Mucosa of stomach (tissue), 1 donor: ENCODE data around the gene CEP43.

Source experiments
- H3K27me3 ChIP-seq: one replicate; pipeline ENCODE4 v1.7.0; 2013; ENCODE audit warnings: mild to moderate bottlenecking, low read length; ENCODE audit not compliant: control insufficient read depth, insufficient read depth
- H3K36me3 ChIP-seq: one replicate; pipeline ENCODE4 v1.7.0; 2013; ENCODE audit warnings: low read length; ENCODE audit not compliant: control insufficient read depth, insufficient read depth
- H3K4me1 ChIP-seq: one replicate; pipeline ENCODE4 v1.7.0; 2013; ENCODE audit warnings: mild to moderate bottlenecking, low read length; ENCODE audit not compliant: control insufficient read depth, insufficient read depth
- H3K4me3 ChIP-seq: one replicate; pipeline ENCODE4 v1.7.0; 2013; ENCODE audit warnings: low read length
- H3K9ac ChIP-seq: one replicate; pipeline ENCODE4 v1.7.0; 2013; ENCODE audit warnings: mild to moderate bottlenecking, low read length, moderate library complexity
- H3K9me3 ChIP-seq: one replicate; pipeline ENCODE4 v1.7.0; 2013; ENCODE audit warnings: mild to moderate bottlenecking, low read length, moderate library complexity; ENCODE audit not compliant: control insufficient read depth
- donor health status: Pancreatic carcinoma.

CEP43 gene

GRCh38 chr6:166972101-166972500 is 27.1 kb upstream of the CEP43 start:
- H3K27me3 ChIP-seq = no peaks in the 10 kb centered on the region
- no peaks in the 10 kb centered on the region for H3K4me1 ChIP-seq
- H3K4me3 ChIP-seq = no peak overlapping the region
- H3K9ac ChIP-seq = no peak overlapping the region
- no peaks in the 10 kb centered on the region for H3K9me3 ChIP-seq
- no peaks in the 10 kb centered on the region for H3K36me3 ChIP-seq

DNA sequence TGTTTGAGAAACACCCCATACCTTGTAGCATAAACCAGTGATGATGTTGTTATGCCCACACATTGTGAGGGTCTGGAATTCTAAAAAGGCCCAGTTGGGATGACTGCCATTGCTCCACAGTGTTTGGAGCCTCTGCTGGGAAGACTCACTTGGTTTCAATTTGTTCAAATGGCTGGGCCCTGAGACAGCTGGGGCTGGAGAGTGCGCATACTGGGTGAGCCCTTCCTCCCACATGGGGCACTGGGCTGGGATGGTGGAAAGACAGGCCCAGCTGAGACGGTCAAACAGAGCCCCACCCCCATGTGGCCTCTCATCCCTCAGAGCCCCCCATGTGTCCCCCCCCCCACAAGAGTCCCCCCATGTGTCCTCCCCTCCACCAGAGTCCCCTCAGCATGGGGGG is 22.6 kb upstream of the CEP43 start:
- H3K4me1 ChIP-seq = no peaks in the 10 kb centered on the region
- no peaks in the 10 kb centered on the region for H3K27me3 ChIP-seq
- H3K9me3 ChIP-seq = no peaks in the 10 kb centered on the region
- no peak overlapping the region for H3K9ac ChIP-seq
- no peaks in the 10 kb centered on the region for H3K36me3 ChIP-seq
- no peak overlapping the region for H3K4me3 ChIP-seq

- H3K4me3 ChIP-seq = no peak overlapping the region
- H3K4me1 ChIP-seq = no peaks in the 10 kb centered on the region
- no peaks in the 10 kb centered on the region for H3K9me3 ChIP-seq
- no peaks in the 10 kb centered on the region for H3K36me3 ChIP-seq
- H3K27me3 ChIP-seq = no peaks in the 10 kb centered on the region
- no peak overlapping the region for H3K9ac ChIP-seq
Measured at GRCh38 chr6:166977621-166978525, 21.3 kb upstream of the CEP43 start.

- H3K9ac ChIP-seq = no peak overlapping the region
- H3K4me1 ChIP-seq = no peaks in the 10 kb centered on the region
- H3K9me3 ChIP-seq = no peaks in the 10 kb centered on the region
- no peaks in the 10 kb centered on the region for H3K27me3 ChIP-seq
- H3K4me3 ChIP-seq = no peak overlapping the region
- no peaks in the 10 kb centered on the region for H3K36me3 ChIP-seq
Measured at GRCh38 chr6:166980738-166981137, 18.5 kb upstream of the CEP43 start.

DNA sequence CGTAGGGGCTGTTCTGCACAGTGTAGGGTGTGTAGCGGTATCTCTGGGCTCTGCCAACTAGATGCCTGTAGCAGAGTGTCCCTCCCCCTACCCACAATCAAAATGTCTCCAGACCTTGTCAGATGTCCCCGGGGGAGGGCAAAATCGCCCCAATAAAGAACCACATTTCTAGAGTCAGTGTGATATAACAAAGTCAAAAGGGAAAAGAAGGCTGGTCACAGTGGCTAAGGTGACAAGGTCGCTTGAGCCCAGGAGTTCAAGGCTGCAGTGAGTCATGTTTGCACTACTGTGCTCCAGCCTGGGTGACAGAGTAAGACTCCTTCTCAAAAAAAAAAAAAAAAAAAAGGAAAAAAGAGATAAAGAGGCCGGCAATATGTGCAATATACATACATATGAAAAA is 11.7 kb upstream of the CEP43 start:
- peaks cover 5% of the 10 kb centered on the region for H3K4me1 ChIP-seq
- H3K36me3 ChIP-seq = no peaks in the 10 kb centered on the region
- H3K4me3 ChIP-seq = no peak overlapping the region
- no peaks in the 10 kb centered on the region for H3K27me3 ChIP-seq
- H3K9ac ChIP-seq = no peak overlapping the region
- no peaks in the 10 kb centered on the region for H3K9me3 ChIP-seq

DNA sequence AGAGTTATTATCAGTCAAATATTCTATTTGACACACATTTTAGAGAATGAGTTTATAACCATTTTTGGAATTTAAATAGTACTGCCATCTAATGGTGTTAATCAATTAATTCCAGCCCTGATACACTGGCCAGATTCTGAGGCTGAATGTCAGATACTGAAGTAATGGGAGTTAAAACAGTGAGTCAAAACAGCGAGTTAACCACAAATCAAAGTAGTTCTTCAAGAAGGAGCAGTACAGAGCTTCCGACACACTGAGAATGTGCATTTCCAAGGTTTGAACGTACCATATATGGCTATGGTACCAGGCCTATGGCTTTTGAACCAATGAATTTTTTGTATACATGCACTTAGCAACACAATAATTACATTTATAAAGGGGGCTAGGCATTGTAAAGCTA is 11.3 kb upstream of the CEP43 start:
- Histone ChIP-seq H3K4me3 (no peak overlapping the region), H3K9me3 (no peaks in the 10 kb centered on the region), H3K4me1 (peaks cover 5% of the 10 kb centered on the region), H3K27me3 (no peaks in the 10 kb centered on the region), H3K9ac (no peak overlapping the region), H3K36me3 (no peaks in the 10 kb centered on the region)

- Histone ChIP-seq H3K4me1 (peaks cover 5% of the 10 kb centered on the region), H3K9me3 (no peaks in the 10 kb centered on the region), H3K9ac (no peak overlapping the region), H3K27me3 (no peaks in the 10 kb centered on the region), H3K4me3 (no peak overlapping the region), H3K36me3 (no peaks in the 10 kb centered on the region)
Measured at GRCh38 chr6:166988674-166989201, 10.5 kb upstream of the CEP43 start.

DNA sequence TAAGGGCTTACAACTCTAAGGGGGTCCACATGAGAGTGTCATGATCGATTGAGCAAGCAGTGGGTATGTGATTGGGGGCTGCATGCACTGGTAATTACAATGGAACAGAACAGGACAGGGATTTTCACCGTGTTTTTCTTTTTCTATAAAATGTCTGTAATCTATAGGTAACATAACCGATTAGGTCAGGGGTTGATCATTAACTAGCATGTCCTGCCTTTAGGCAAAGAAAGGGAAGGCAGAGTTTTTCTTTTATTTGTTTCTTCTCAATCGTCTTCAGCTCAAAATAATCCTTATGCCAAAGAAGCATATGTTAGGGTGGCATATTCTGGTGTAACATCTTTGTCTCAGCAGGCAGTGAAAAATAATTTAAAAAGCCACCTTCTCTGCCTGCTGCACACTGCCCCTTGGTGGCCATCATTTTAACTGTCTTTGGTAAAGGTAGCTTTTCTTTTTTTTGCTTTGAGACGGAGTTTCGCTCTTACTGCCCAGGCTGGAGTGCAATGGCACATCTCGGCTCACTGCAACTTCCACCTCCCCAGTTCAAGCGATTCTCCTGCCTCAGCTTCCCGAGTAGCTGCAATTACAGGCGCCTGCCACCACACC is 9.7 kb upstream of the CEP43 start:
- Histone ChIP-seq H3K9ac (peak overlapping the region; percentile 42), H3K4me1 (peaks cover 5% of the 10 kb centered on the region), H3K9me3 (no peaks in the 10 kb centered on the region), H3K36me3 (no peaks in the 10 kb centered on the region), H3K4me3 (no peak overlapping the region), H3K27me3 (no peaks in the 10 kb centered on the region)

DNA sequence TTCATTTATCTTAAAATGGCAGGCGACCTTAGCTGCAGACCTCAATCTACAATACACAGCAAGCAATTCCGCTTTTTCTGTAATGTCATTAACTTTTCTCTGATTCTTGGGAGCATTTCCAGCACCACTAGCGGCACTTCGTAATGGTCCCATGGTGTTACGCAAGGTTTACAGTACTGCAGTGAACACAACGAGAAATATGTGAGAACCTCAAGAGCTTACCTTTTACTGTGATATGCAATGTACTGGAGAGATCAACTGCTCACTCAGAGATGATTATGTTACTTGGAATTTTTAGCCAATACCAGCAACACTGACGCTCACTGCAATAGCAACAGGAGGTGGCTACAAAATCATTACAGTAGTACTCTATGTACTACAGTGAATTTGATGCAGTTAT is 2.8 kb upstream of the CEP43 start:
- Histone ChIP-seq H3K4me3 (no peak overlapping the region), H3K4me1 (peaks cover 15% of the 10 kb centered on the region), H3K9ac (no peak overlapping the region), H3K27me3 (no peaks in the 10 kb centered on the region), H3K9me3 (no peaks in the 10 kb centered on the region), H3K36me3 (no peaks in the 10 kb centered on the region)

DNA sequence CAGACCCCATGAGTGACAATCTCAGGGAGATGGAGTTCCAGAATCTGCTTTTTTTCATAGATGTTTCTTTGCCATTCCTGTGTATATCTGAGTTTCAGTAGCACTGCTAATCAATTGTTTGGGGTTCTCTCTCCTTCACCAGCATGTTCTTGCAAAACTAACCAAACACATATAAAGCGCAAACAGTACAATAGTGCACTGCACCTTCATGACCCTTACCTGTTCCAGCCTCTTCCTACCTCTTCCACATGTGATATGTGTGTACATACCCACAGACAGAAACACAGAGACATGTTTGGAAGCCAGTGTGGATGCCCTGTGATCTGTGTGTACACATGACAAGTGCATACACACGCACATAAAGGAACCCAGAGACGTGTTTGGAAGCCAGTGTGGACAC is 1.8 kb upstream of the CEP43 start:
- peaks cover 15% of the 10 kb centered on the region for H3K4me1 ChIP-seq
- no peaks in the 10 kb centered on the region for H3K9me3 ChIP-seq
- no peak overlapping the region for H3K4me3 ChIP-seq
- no peaks in the 10 kb centered on the region for H3K36me3 ChIP-seq
- H3K9ac ChIP-seq = no peak overlapping the region
- H3K27me3 ChIP-seq = no peaks in the 10 kb centered on the region

- H3K4me3 ChIP-seq = no peak overlapping the region
- no peak overlapping the region for H3K9ac ChIP-seq
- H3K36me3 ChIP-seq = no peaks in the 10 kb centered on the region
- H3K9me3 ChIP-seq = no peaks in the 10 kb centered on the region
- H3K4me1 ChIP-seq = peaks cover 15% of the 10 kb centered on the region
- H3K27me3 ChIP-seq = no peaks in the 10 kb centered on the region
Measured at GRCh38 chr6:166997768-166998255, 1.4 kb upstream of the CEP43 start.
